Retinal pigment epithelial cell (primary cell): ENCODE measurements around the gene HELZ2.
A peak's percentile ranks its signal among the peaks of the same experiment; 100 is the strongest.

Source experiments
- DNase-seq: peaks from one replicate; pipeline ENCODE4 v3.0.0-alpha.2; 2010; ENCODE audit warnings: low read depth
- H3K4me3 ChIP-seq: 2 replicates; pipeline ENCODE4 v1.5.1; 2011; ENCODE audit warnings: mild to moderate bottlenecking, low read length, control low read depth, moderate library complexity
- TF ChIP-seq, protein P1 (sequence below): conservative IDR thresholded peaks from 2 replicates; pipeline ENCODE4 v1.5.1; 2011; ENCODE audit warnings: low read depth, low read length, control low read depth, inconsistent platforms

Gene HELZ2

GRCh38 chr20:63541371-63541770, 32.7 kb downstream of the HELZ2 start:
- H3K4me3 ChIP-seq: no peak overlapping the region
- no peak for DNase-seq
- TF ChIP-seq, protein P1, sequence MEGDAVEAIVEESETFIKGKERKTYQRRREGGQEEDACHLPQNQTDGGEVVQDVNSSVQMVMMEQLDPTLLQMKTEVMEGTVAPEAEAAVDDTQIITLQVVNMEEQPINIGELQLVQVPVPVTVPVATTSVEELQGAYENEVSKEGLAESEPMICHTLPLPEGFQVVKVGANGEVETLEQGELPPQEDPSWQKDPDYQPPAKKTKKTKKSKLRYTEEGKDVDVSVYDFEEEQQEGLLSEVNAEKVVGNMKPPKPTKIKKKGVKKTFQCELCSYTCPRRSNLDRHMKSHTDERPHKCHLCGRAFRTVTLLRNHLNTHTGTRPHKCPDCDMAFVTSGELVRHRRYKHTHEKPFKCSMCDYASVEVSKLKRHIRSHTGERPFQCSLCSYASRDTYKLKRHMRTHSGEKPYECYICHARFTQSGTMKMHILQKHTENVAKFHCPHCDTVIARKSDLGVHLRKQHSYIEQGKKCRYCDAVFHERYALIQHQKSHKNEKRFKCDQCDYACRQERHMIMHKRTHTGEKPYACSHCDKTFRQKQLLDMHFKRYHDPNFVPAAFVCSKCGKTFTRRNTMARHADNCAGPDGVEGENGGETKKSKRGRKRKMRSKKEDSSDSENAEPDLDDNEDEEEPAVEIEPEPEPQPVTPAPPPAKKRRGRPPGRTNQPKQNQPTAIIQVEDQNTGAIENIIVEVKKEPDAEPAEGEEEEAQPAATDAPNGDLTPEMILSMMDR: no peak

DNA sequence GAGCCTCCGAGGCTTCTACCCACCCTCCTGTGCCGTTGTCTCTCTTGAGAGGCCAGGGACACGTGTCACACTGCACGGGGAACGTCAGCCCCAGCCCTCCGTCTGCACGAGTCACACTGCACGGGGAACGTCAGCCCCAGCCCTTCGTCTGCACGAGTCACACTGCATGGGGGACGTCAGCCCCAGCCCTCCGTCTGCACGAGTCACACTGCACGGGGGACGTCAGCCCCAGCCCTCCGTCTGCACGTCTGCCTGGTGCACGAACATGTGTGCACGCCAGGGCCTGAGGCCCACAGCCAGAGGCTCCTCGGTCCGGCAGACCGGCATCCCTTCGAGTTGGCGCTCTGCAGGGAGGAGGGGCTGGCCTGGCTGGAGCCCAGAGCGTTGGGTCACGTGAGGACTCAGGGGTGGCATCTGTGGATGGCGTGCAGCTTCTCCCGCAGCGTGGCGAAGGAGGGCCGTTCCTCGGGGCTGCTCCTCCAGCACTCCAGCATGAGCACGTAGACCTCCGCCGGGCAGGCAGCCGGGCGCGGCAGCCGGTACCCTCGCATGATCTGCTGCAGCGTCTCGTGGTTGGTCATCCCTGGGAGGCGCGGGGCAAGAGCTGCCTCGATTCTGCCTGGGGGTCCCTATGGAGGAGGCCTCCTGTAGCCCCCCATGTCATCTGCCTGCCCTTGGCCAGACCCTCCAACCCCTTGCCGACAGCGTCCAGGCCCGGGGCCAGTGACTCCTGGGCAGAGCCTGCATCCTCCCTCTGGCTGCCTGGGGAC, 33.4 kb downstream of the HELZ2 start:
- TF ChIP-seq, protein P1: no peak
- no peak overlapping the region for H3K4me3 ChIP-seq
- no peak for DNase-seq

- TF ChIP-seq, protein P1: no peak
- H3K4me3 ChIP-seq: no peak overlapping the region
- no peak for DNase-seq
Measured at GRCh38 chr20:63539441-63540370, 34.3 kb downstream of the HELZ2 start.

GRCh38 chr20:63539092-63539430, 35.0 kb downstream of the HELZ2 start:
- TF ChIP-seq, protein P1: no peak
- H3K4me3 ChIP-seq: no peak overlapping the region
- DNase-seq: no peak

GRCh38 chr20:63538204-63539091, 35.6 kb downstream of the HELZ2 start:
- peak overlapping the region; percentile 36 for H3K4me3 ChIP-seq
- TF ChIP-seq, protein P1: peak; percentile 35
- DNase-seq: no peak

DNA sequence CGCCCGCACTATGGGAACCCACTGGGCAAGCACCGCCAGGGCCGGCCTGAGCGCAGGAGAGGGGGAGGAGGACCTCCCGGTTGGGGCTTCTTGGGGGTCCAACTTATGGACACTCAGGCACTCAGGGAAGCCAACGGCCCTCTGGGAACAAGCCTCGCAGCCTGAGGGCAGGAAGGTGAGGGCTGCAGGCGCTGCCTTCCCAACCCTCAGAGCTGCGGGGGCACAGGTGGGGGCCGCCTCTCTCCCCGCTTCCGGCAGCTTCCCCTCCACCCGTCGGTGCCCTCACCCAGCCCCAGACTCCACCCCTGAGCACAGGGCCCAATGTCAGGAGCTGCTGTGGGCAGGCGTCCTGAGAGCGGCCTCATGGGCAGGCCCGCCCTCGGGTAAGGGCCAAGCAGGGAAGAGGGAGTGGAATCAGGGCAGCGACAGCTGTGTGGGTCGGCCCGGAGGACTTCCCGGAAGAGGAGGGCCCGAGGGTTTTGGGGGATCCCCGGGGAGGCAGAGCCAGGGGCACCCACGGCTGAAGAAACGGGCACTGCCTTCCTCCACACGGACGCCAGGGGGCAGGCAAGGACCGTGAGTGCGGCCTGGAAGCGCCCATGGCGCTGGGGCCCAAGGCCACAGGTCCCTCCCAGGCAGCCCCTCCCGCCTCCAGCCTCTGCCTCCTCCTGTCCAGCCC, 36.4 kb downstream of the HELZ2 start:
- TF ChIP-seq, protein P1: peak; percentile 93
- H3K4me3 ChIP-seq: peak overlapping the region; percentile 36
- DNase-seq: peak; percentile 30
